Breast epithelium (tissue), 3 donors: ENCODE measurements around the gene ARHGEF28.

Experiments used
- POLR2A ChIP-seq: fragments of 450-650 bp; IDR thresholded peaks from one replicate; pipeline ENCODE4 v1.6.1; 2016; ENCODE audit warnings: antibody characterized with exemption, mild to moderate bottlenecking, moderate library complexity
- POLR2AphosphoS5 ChIP-seq, 3 donors: sonication (generic); formaldehyde crosslinking; IDR thresholded peaks; one replicate each; pipeline ENCODE4 v1.6.1; 2017; ENCODE audit warnings: antibody characterized with exemption in 3 of 3
- TF ChIP-seq, protein P1 (sequence below), 3 donors: fragments of 450-650 bp; IDR thresholded peaks; one replicate each; pipeline ENCODE4 v1.5.1; 2016 to 2017; ENCODE audit warnings: antibody characterized with exemption in 3 of 3, mild to moderate bottlenecking in 3 of 3, moderate library complexity in 3 of 3

- TF ChIP-seq POLR2A (no peak), POLR2AphosphoS5 (IDR thresholded peaks at IDR 0.05) (no peak)
- TF ChIP-seq, protein P1, sequence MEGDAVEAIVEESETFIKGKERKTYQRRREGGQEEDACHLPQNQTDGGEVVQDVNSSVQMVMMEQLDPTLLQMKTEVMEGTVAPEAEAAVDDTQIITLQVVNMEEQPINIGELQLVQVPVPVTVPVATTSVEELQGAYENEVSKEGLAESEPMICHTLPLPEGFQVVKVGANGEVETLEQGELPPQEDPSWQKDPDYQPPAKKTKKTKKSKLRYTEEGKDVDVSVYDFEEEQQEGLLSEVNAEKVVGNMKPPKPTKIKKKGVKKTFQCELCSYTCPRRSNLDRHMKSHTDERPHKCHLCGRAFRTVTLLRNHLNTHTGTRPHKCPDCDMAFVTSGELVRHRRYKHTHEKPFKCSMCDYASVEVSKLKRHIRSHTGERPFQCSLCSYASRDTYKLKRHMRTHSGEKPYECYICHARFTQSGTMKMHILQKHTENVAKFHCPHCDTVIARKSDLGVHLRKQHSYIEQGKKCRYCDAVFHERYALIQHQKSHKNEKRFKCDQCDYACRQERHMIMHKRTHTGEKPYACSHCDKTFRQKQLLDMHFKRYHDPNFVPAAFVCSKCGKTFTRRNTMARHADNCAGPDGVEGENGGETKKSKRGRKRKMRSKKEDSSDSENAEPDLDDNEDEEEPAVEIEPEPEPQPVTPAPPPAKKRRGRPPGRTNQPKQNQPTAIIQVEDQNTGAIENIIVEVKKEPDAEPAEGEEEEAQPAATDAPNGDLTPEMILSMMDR (IDR thresholded peaks at IDR 0.05), result no peak
Measured at GRCh38 chr5:73865315-73865714, 239.3 kb downstream of the ARHGEF28 start.
